Ovary (tissue), 9 donors: ENCODE results near the gene RASA4B. TPM values are rescaled to one million over a fixed set of nuclear protein-coding genes. Genes with fewer than 3 reads are reported as not detected.

ENCODE experiments used
- DNase-seq, 5 donors: peaks; one replicate each; pipeline ENCODE4 v3.0.0-alpha.2; 2019 to 2020
- H3K27ac ChIP-seq, 2 donors: fragments of 200-600 bp; one replicate each; pipeline versions ENCODE4 v1.5.1 to v1.8.0; 2019 to 2022
- H3K27me3 ChIP-seq: fragments of 200-600 bp; one replicate; pipeline ENCODE4 v1.8.0; 2022
- H3K36me3 ChIP-seq: fragments of 200-600 bp; sonication (generic); one replicate; pipeline ENCODE4 v1.5.1; 2019
- H3K4me1 ChIP-seq: one replicate; pipeline ENCODE4 v1.8.1; 2013; ENCODE audit warnings: mild to moderate bottlenecking, moderate library complexity; ENCODE audit not compliant: insufficient read depth
- H3K4me3 ChIP-seq: fragments of 200-600 bp; sonication (generic); one replicate; pipeline ENCODE4 v1.5.1; 2017
- H3K9me3 ChIP-seq, 2 donors: fragments of 200-600 bp in 1 of 2; sonication (generic) in 1 of 2; one replicate each; pipeline versions ENCODE4 v1.5.1 to v1.8.1; 2013 to 2019; ENCODE audit warnings: mild to moderate bottlenecking in 1 of 2, moderate library complexity in 1 of 2
- EP300 ChIP-seq: sonication (generic); formaldehyde crosslinking; IDR thresholded peaks from one replicate; pipeline ENCODE4 v1.6.1; 2017; ENCODE audit warnings: antibody characterized with exemption
- POLR2A ChIP-seq: fragments of 450-650 bp; IDR thresholded peaks from one replicate; pipeline ENCODE4 v1.6.1; 2017; ENCODE audit warnings: antibody characterized with exemption, mild to moderate bottlenecking, moderate library complexity
- WGBS, 3 donors: extraction: QIAGEN DNeasy Blood & Tissue Kit in 1 of 3; methylation state at CpG; one replicate each; pipeline versions ENCODE4 v1.1.5 to v1.1.7; 2013 to 2017; 5-methylcytosine and 5-hydroxymethylcytosine counted together
- intact Hi-C, 4 donors: fragments of 100-400 bp; cut with DNase I; formaldehyde crosslinking; loops; one replicate each; pipeline versions ENCODE4 v1.11.0 to v1.15.1; 2022 to 2023
- polyA plus RNA-seq, 2 donors: library from polyadenylated mRNA; stranded (reverse); fragments of 200-250 nt in 1 of 2; fragments of 350-450 nt in 1 of 2; fragmentation: Illumina TruSeq in 1 of 2; extraction: RNeasy Lipid Tissue Mini Kit (QIAGEN cat#74804) in 1 of 2; gene quantifications; one replicate each; pipeline ENCODE4 v1.2.3, GENCODE V29; 2013 to 2014
- total RNA-seq, 7 donors: library from RNA; depleted of rRNA in 2 of 7; stranded (reverse); fragments of >200 nt in 2 of 7; fragmentation: NEBNext Ultra II Directional in 3 of 7; extraction: Animal tissue kit (Norgen Biotek cat#: 25700) in 3 of 7; gene quantifications; one replicate each; pipeline versions ENCODE4 v1.1.0 to v1.2.4, GENCODE V29; 2016 to 2023
- TF ChIP-seq, protein P1 (sequence below), 3 donors: fragments of 450-650 bp in 2 of 3; fragments of 200-600 bp in 1 of 3; IDR thresholded peaks; one replicate each; pipeline versions ENCODE4 v1.5.1 to v1.8.0; 2016 to 2022; ENCODE audit warnings: antibody characterized with exemption in 3 of 3, mild to moderate bottlenecking in 1 of 3
- donor health status: DM: no; HTN: no; CAD: no; lungs with moderate emphysema.
- donor health status: DM: no; HTN: no; CAD: no.
- donor health status: Bipolar disorder and iron deficiency.
- donor health status: DM: yes; HTN: yes; CAD: no.
- donor health status: DM: no; HTN: no; CAD: no.
- donor health status: DM: yes; HTN: yes; CAD: no.

RASA4B gene
- total and polyA plus RNA-seq, 9 donors: 2.1 to 36.2 (median 12.6) TPM

DNA sequence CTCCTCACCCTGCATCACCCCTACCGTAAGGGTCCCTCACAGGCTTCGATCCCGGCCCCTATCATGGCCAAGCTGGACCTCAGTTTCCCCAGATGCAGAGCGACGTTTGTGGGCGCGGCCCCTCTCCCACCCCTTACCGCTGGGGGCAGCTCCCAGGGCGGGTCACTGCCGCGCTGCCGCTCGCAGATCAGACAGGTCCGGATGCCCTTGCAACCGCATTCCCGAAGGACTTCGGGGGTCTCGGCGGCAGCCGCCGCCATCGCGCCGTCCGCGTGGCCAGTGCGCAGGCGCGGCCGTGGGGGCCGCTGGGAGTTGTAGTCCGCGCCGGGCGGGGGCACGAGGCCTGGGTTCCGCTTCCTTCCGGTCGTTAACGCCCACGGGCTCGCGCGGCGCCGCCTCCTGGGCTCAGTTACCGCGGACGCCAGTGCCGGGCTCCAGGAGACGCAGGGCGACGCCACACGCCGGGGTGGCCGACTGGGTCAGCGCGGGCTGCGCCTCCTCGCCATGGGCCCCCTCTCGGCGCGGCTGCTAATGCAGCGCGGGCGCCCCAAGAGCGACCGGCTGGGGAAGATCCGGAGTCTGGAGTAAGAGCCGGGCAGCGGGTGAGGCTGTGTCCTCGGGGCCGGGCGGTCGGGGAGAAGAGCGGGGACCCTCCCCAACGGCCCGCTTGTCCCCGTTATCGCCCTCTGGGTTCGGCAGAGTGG is 52.8 kb downstream of the RASA4B start, which contains the start of the genes ALKBH4 and LRWD1:
Gene ALKBH4, minus strand, starts transcription at position 287 of the 704 bp plus-strand sequence. Its CDS starts 27 bp downstream, at position 260.
Gene LRWD1, plus strand, starts transcription at position 408 of the 704 bp plus-strand sequence. Its CDS starts 97 bp downstream, at position 505.
- intact Hi-C loops: no loop called here
- H3K9me3 ChIP-seq: no peaks in the 10 kb centered on the region
- no peaks in the 10 kb centered on the region for H3K36me3 ChIP-seq
- H3K27ac ChIP-seq: peak within 1 kb of the TSS; percentile 31 to 85
- peak within 1 kb of the TSS; percentile 84 for H3K4me3 ChIP-seq
- peaks cover 14% of the 10 kb centered on the region for H3K4me1 ChIP-seq
- DNase-seq: peak; percentile 91 to 96 (median 93)
- TF ChIP-seq POLR2A (peak; percentile 33), EP300 (no peak)
- TF ChIP-seq, protein P1, sequence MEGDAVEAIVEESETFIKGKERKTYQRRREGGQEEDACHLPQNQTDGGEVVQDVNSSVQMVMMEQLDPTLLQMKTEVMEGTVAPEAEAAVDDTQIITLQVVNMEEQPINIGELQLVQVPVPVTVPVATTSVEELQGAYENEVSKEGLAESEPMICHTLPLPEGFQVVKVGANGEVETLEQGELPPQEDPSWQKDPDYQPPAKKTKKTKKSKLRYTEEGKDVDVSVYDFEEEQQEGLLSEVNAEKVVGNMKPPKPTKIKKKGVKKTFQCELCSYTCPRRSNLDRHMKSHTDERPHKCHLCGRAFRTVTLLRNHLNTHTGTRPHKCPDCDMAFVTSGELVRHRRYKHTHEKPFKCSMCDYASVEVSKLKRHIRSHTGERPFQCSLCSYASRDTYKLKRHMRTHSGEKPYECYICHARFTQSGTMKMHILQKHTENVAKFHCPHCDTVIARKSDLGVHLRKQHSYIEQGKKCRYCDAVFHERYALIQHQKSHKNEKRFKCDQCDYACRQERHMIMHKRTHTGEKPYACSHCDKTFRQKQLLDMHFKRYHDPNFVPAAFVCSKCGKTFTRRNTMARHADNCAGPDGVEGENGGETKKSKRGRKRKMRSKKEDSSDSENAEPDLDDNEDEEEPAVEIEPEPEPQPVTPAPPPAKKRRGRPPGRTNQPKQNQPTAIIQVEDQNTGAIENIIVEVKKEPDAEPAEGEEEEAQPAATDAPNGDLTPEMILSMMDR (IDR thresholded peaks at IDR 0.05): peak in 2 of 3 donors; percentile 23 to 28
- WGBS, 3 donors: 0 to 1% (median 0%) methylated on average over 49 to 81 of the region's 81 CpGs
- no peaks in the 10 kb centered on the region for H3K27me3 ChIP-seq

DNA sequence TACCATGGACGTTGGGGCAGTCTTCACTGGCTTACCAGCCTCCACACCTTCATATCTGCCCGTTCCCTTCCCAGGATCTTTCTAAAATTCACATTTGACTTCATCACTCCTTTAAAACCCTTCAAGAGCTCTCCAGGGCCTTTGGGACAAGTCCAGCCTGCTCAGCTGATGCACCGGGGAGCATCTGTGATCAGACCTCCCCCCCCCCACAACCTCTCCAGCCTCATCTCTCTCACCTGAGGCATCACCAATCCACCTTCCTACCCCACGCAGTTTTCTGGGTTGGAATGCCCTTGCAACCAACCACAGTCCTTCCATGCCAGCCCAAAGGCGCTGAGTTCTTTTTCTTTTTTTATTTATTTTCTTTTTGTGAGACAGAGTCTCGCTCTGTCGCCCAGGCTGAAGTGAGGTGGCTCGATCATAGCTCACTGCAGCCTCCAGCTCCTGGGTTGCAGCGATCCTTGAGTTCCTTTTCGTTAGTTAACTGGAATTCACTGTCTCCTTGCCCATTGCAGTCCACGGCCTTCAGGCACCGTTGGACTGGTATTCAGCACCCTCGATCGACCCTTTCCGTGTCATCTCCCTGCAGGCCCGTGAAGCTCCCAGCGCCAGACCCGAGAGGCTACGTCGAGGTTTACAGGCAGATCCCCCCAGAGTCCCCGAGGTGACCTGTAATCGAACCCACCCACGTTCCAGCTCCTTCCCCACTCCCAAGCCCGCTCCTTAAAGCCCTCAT is 53.6 kb downstream of the RASA4B start:
- H3K27ac ChIP-seq: peak overlapping the region; percentile 31 to 85

DNA sequence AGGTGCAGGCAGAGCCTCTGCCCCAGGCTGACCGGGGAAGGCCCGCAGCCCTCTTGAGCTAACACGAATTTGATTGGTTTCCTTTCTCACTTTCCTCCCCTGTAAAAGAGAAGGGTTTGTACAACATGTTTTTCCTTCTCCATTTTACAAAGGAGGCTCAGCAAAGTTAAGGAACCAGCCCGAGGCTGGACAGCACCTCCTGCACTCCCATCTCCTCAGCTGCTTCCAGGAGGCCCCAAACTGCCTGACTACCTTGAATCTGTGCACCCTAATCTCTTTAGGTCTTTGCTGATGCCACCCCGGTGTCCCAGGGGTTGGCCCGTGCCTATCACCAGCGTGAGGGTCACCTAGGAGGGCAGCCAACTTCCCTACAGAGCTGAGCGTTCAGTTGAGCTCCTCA is 57.1 kb downstream of the RASA4B start:
- no peaks in the 10 kb centered on the region for H3K9me3 ChIP-seq
- WGBS, 3 donors: 75 to 83% (median 81%) methylated on average over 8 of the region's 8 CpGs
- no peaks in the 10 kb centered on the region for H3K36me3 ChIP-seq
- H3K27ac ChIP-seq: no peak overlapping the region
- H3K4me3 ChIP-seq: no peak overlapping the region
- intact Hi-C loops: no loop called here
- TF ChIP-seq EP300 (no peak), POLR2A (no peak)
- TF ChIP-seq, protein P1 (IDR thresholded peaks at IDR 0.05): no peak
- no peaks in the 10 kb centered on the region for H3K27me3 ChIP-seq
- H3K4me1 ChIP-seq: peaks cover 9% of the 10 kb centered on the region
- DNase-seq: no peak

More for the DNA sequence above, 53.6 kb downstream of the RASA4B start:
- Histone ChIP-seq H3K36me3 (no peaks in the 10 kb centered on the region), H3K4me3 (peak overlapping the region; percentile 84), H3K27me3 (no peaks in the 10 kb centered on the region), H3K4me1 (peaks cover 14% of the 10 kb centered on the region), H3K9me3 (no peaks in the 10 kb centered on the region)
- TF ChIP-seq EP300: no peak
- no peak for TF ChIP-seq POLR2A
- TF ChIP-seq, protein P1 (IDR thresholded peaks at IDR 0.05): no peak
- intact Hi-C loops: no loop called here
- 8 to 11% (median 9%) methylated on average over 24 of the region's 24 CpGs for WGBS, 3 donors
- no peak for DNase-seq

DNA sequence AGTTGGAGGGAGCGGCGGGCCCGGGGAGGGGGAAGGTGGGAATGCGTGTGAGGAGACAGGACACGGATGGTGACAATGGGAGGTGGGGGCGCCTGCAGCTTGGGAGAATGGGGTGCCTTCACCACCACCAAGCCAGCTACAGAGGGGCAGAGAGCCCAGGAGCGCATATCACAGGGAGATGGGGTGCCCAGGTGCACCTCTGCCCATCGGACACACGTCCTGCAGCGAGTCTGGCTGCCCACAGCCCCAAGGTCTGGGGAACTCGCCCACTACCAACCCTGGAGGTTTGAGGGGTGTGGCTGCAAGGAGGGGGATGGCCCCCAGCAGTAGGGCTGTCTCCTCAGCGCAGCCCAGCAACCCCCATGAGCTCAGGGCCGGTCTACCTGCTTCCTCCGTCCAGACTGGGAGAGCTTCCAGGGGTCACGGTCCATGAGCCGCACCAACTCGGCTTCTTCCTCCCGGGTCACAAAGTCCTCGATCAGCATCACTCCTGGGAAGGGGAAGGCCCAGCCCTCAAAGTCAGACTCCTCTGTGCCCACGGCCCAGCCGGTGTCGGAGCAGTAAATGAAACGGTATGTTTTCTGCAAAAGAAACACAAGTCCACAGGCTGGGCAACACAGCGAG is 58.2 kb downstream of the RASA4B start:
- intact Hi-C loops: no loop called here
- peaks cover 8% of the 10 kb centered on the region for H3K4me1 ChIP-seq
- no peak for DNase-seq
- TF ChIP-seq, protein P1 (IDR thresholded peaks at IDR 0.05): no peak
- TF ChIP-seq POLR2A (no peak), EP300 (no peak)
- no peaks in the 10 kb centered on the region for H3K36me3 ChIP-seq
- WGBS, 3 donors: 90 to 96% (median 92%) methylated on average over 23 to 24 of the region's 24 CpGs
- no peaks in the 10 kb centered on the region for H3K9me3 ChIP-seq
- no peak overlapping the region for H3K27ac ChIP-seq
- no peak overlapping the region for H3K4me3 ChIP-seq
- H3K27me3 ChIP-seq: no peaks in the 10 kb centered on the region
